ENCODE data around the gene FOXP4.

DNA sequence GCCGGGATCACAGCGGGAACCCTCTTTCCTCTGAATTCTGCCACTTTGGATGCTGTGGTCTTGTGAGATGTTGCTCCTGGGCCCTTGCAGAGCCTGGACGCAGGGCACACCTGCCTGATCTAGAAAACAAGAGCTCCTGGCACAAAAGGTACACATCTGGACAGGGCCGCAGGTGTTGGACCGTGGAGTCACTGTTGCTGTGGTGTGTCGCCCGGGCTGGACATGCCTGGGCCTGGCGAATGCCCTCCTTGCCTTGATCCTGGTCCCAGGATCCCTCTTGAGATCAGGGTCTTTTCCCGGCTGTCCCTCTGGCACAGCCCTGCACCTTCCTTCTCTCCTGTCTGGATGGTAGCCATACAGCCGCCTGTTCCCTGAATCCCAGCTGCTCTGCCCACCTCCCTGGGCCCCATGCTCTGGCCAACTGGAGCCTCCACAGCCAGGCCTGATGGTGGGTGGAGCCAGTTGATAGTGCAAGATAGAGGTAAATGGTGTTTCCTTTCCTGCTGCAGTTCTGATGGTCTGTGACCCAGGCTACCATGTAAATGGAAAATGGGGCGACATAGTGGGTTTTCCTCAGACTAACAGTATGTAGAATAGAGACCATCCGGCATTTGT lies 5.0 kb downstream of the FOXP4 start:
- TF ChIP-seq, protein P1, sequence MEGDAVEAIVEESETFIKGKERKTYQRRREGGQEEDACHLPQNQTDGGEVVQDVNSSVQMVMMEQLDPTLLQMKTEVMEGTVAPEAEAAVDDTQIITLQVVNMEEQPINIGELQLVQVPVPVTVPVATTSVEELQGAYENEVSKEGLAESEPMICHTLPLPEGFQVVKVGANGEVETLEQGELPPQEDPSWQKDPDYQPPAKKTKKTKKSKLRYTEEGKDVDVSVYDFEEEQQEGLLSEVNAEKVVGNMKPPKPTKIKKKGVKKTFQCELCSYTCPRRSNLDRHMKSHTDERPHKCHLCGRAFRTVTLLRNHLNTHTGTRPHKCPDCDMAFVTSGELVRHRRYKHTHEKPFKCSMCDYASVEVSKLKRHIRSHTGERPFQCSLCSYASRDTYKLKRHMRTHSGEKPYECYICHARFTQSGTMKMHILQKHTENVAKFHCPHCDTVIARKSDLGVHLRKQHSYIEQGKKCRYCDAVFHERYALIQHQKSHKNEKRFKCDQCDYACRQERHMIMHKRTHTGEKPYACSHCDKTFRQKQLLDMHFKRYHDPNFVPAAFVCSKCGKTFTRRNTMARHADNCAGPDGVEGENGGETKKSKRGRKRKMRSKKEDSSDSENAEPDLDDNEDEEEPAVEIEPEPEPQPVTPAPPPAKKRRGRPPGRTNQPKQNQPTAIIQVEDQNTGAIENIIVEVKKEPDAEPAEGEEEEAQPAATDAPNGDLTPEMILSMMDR (IDR thresholded peaks at IDR 0.05 in 8 of 11, conservative IDR thresholded peaks at IDR 0.05 in 3 of 11) = no peak
- no peak for TF ChIP-seq POLR2A (IDR thresholded peaks at IDR 0.05)

Measured in spleen (tissue), 7 donors.